ENCODE data around the gene CYGB. TPM values are rescaled to one million over a fixed set of nuclear protein-coding genes. Genes with fewer than 3 reads are reported as not detected.

CYGB gene
- total RNA-seq, 1 donor from 2014 or later, result 30.0 TPM

- intact Hi-C loops (cut with DNase I), result no loop called here
- H3K36me3 ChIP-seq, result no peaks in the 10 kb centered on the region
- TF ChIP-seq CTCF (IDR thresholded peaks at IDR 0.05) (no peak), POLR2AphosphoS5 (IDR thresholded peaks at IDR 0.05; ENCODE audit: insufficient read depth in 1 of 2, low read depth in 1 of 2) (no peak), POLR2A (IDR thresholded peaks at IDR 0.05) (no peak)
- H3K27ac ChIP-seq, result no peak overlapping the region
- H3K9me3 ChIP-seq, result no peaks in the 10 kb centered on the region
- H3K4me1 ChIP-seq, result peaks cover 24% of the 10 kb centered on the region
- DNase-seq (ENCODE audit: extremely low spot score in 2 of 2), result no peak
- H3K4me3 ChIP-seq, result no peak overlapping the region
- H3K27me3 ChIP-seq, result no peaks in the 10 kb centered on the region
Measured at GRCh38 chr17:76576189-76576588, 38.7 kb upstream of the CYGB start.

- H3K4me1 ChIP-seq, result peaks cover 20% of the 10 kb centered on the region
- H3K27ac ChIP-seq, result no peak overlapping the region
- no peak overlapping the region for H3K4me3 ChIP-seq
- TF ChIP-seq CTCF (IDR thresholded peaks at IDR 0.05) (no peak), POLR2A (IDR thresholded peaks at IDR 0.05) (no peak), POLR2AphosphoS5 (IDR thresholded peaks at IDR 0.05; ENCODE audit: insufficient read depth in 1 of 2, low read depth in 1 of 2) (no peak)
- intact Hi-C loops (cut with DNase I), result no loop called here
- DNase-seq (ENCODE audit: extremely low spot score in 2 of 2), result no peak
- H3K27me3 ChIP-seq, result no peaks in the 10 kb centered on the region
- H3K36me3 ChIP-seq, result no peaks in the 10 kb centered on the region
- no peaks in the 10 kb centered on the region for H3K9me3 ChIP-seq
Measured at GRCh38 chr17:76575570-76575969, 38.1 kb upstream of the CYGB start.

GRCh38 chr17:76574166-76574565, 36.7 kb upstream of the CYGB start:
- no peak for DNase-seq (ENCODE audit: extremely low spot score in 2 of 2)
- Histone ChIP-seq H3K9me3 (no peaks in the 10 kb centered on the region), H3K4me1 (peaks cover 16% of the 10 kb centered on the region), H3K27ac (no peak overlapping the region), H3K36me3 (no peaks in the 10 kb centered on the region), H3K4me3 (no peak overlapping the region), H3K27me3 (no peaks in the 10 kb centered on the region)
- intact Hi-C loops (cut with DNase I), result no loop called here
- TF ChIP-seq CTCF (IDR thresholded peaks at IDR 0.05), result no peak
- TF ChIP-seq POLR2AphosphoS5 (IDR thresholded peaks at IDR 0.05; ENCODE audit: insufficient read depth in 1 of 2, low read depth in 1 of 2), result no peak
- TF ChIP-seq POLR2A (IDR thresholded peaks at IDR 0.05), result no peak

GRCh38 chr17:76573096-76573495, 35.6 kb upstream of the CYGB start:
- no peaks in the 10 kb centered on the region for H3K9me3 ChIP-seq
- TF ChIP-seq CTCF (IDR thresholded peaks at IDR 0.05), result no peak
- TF ChIP-seq POLR2A (IDR thresholded peaks at IDR 0.05), result no peak
- no peak for TF ChIP-seq POLR2AphosphoS5 (IDR thresholded peaks at IDR 0.05; ENCODE audit: insufficient read depth in 1 of 2, low read depth in 1 of 2)

GRCh38 chr17:76572201-76572910, 34.8 kb upstream of the CYGB start:
- intact Hi-C loops (cut with DNase I), result no loop called here

More at GRCh38 chr17:76573096-76573495, 35.6 kb upstream of the CYGB start:
- intact Hi-C loops (cut with DNase I), result no loop called here
- no peaks in the 10 kb centered on the region for H3K27me3 ChIP-seq
- peaks cover 13% of the 10 kb centered on the region for H3K4me1 ChIP-seq
- H3K4me3 ChIP-seq, result no peak overlapping the region
- no peak overlapping the region for H3K27ac ChIP-seq
- H3K36me3 ChIP-seq, result no peaks in the 10 kb centered on the region
- no peak for DNase-seq (ENCODE audit: extremely low spot score in 2 of 2)

More at GRCh38 chr17:76572201-76572910, 34.8 kb upstream of the CYGB start:
- Histone ChIP-seq H3K27ac (no peak overlapping the region), H3K36me3 (no peaks in the 10 kb centered on the region), H3K4me3 (no peak overlapping the region), H3K27me3 (no peaks in the 10 kb centered on the region), H3K4me1 (peaks cover 13% of the 10 kb centered on the region), H3K9me3 (no peaks in the 10 kb centered on the region)
- no peak for DNase-seq (ENCODE audit: extremely low spot score in 2 of 2)
- TF ChIP-seq POLR2A (IDR thresholded peaks at IDR 0.05) (no peak), POLR2AphosphoS5 (IDR thresholded peaks at IDR 0.05; ENCODE audit: insufficient read depth in 1 of 2, low read depth in 1 of 2) (no peak), CTCF (IDR thresholded peaks at IDR 0.05) (no peak)

Measured in vagina (tissue), 2 donors.